Measurements from ENCODE around the gene MPHOSPH9. TPM values are rescaled to one million over a fixed set of nuclear protein-coding genes. Genes with fewer than 3 reads are reported as not detected.

MPHOSPH9 gene
- total RNA-seq, 2 donors from 2014 or later: 68.4 to 85.3 TPM

- H3K4me1 ChIP-seq (ENCODE audit: control insufficient read depth, insufficient read depth, low read length): no peaks in the 10 kb centered on the region
- Mint-ChIP-seq H3K4me3 (no peak overlapping the region), H3K9me3 (no peaks in the 10 kb centered on the region), H3K36me3 (ENCODE audit: low read depth) (peaks cover 75% of the 10 kb centered on the region), H3K4me1 (peaks cover 6% of the 10 kb centered on the region), H3K27me3 (ENCODE audit: insufficient read depth) (no peaks in the 10 kb centered on the region), H3K27ac (no peak overlapping the region)
- WGBS, 2 experiments (ENCODE audit: insufficient coverage in 1 of 2, insufficient read length in 1 of 2): 93 to 97% methylated on average over 4 to 8 of the region's 8 CpGs
- H3K27ac ChIP-seq (ENCODE audit: low read depth, low read length): no peak overlapping the region
- H3K36me3 ChIP-seq (ENCODE audit: control insufficient read depth, insufficient read depth, low read length): peaks cover 69% of the 10 kb centered on the region
- DNase-seq: no peak
- no peaks in the 10 kb centered on the region for H3K27me3 ChIP-seq (ENCODE audit: control insufficient read depth, insufficient read depth, low read length, poor library complexity, severe bottlenecking)
- no peak overlapping the region for H3K9ac ChIP-seq (ENCODE audit: extremely low read depth, low read length, poor library complexity, severe bottlenecking)
- TF ChIP-seq, protein P1, sequence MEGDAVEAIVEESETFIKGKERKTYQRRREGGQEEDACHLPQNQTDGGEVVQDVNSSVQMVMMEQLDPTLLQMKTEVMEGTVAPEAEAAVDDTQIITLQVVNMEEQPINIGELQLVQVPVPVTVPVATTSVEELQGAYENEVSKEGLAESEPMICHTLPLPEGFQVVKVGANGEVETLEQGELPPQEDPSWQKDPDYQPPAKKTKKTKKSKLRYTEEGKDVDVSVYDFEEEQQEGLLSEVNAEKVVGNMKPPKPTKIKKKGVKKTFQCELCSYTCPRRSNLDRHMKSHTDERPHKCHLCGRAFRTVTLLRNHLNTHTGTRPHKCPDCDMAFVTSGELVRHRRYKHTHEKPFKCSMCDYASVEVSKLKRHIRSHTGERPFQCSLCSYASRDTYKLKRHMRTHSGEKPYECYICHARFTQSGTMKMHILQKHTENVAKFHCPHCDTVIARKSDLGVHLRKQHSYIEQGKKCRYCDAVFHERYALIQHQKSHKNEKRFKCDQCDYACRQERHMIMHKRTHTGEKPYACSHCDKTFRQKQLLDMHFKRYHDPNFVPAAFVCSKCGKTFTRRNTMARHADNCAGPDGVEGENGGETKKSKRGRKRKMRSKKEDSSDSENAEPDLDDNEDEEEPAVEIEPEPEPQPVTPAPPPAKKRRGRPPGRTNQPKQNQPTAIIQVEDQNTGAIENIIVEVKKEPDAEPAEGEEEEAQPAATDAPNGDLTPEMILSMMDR (conservative IDR thresholded peaks at IDR 0.05): no peak
- H3K9me3 ChIP-seq (ENCODE audit: control insufficient read depth, low read length): peaks cover 10% of the 10 kb centered on the region
- no peak overlapping the region for H3K4me3 ChIP-seq (ENCODE audit: low read length)
Measured at GRCh38 chr12:123263196-123263817, 30.4 kb upstream of the MPHOSPH9 start.

- Mint-ChIP-seq H3K4me3 (no peak overlapping the region), H3K27ac (no peak overlapping the region), H3K4me1 (peaks cover 6% of the 10 kb centered on the region), H3K9me3 (no peaks in the 10 kb centered on the region), H3K36me3 (ENCODE audit: low read depth) (peaks cover 78% of the 10 kb centered on the region), H3K27me3 (ENCODE audit: insufficient read depth) (no peaks in the 10 kb centered on the region)
- Histone ChIP-seq H3K4me3 (ENCODE audit: low read length) (no peak overlapping the region), H3K9me3 (ENCODE audit: control insufficient read depth, low read length) (peaks cover 10% of the 10 kb centered on the region), H3K36me3 (ENCODE audit: control insufficient read depth, insufficient read depth, low read length) (peaks cover 69% of the 10 kb centered on the region), H3K4me1 (ENCODE audit: control insufficient read depth, insufficient read depth, low read length) (no peaks in the 10 kb centered on the region), H3K9ac (ENCODE audit: extremely low read depth, low read length, poor library complexity, severe bottlenecking) (no peak overlapping the region), H3K27me3 (ENCODE audit: control insufficient read depth, insufficient read depth, low read length, poor library complexity, severe bottlenecking) (no peaks in the 10 kb centered on the region), H3K27ac (ENCODE audit: low read depth, low read length) (no peak overlapping the region)
- TF ChIP-seq, protein P1 (conservative IDR thresholded peaks at IDR 0.05): no peak
- no peak for DNase-seq
- 91 to 93% methylated on average over 4 of the region's 4 CpGs for WGBS, 2 experiments (ENCODE audit: insufficient coverage in 1 of 2, insufficient read length in 1 of 2)
Measured at GRCh38 chr12:123261196-123261595, 28.3 kb upstream of the MPHOSPH9 start.

DNA sequence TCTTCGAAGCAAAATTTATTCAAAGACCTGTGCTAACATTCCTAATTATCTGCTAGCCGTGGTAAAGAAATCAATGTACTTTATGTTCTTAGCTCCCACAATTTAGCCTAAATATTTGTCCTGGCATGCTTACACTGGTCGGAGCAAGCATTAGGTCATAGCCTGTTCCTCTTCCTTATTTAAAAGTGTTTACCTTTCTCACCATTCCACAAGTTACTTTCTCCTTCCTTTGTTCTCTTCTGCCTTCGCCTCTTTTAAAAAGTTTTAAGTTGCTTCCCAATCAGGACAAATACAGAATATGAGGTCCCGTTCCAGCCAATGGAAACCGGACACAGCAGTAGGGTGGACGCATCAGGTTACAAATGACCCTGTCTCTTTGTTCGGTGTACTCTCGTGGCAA is 27.1 kb upstream of the MPHOSPH9 start:
- H3K9me3 ChIP-seq (ENCODE audit: control insufficient read depth, low read length): peaks cover 10% of the 10 kb centered on the region
- no peak overlapping the region for H3K27ac ChIP-seq (ENCODE audit: low read depth, low read length)
- H3K4me3 ChIP-seq (ENCODE audit: low read length): no peak overlapping the region
- H3K27me3 ChIP-seq (ENCODE audit: control insufficient read depth, insufficient read depth, low read length, poor library complexity, severe bottlenecking): no peaks in the 10 kb centered on the region
- H3K9me3 Mint-ChIP-seq: no peaks in the 10 kb centered on the region
- H3K9ac ChIP-seq (ENCODE audit: extremely low read depth, low read length, poor library complexity, severe bottlenecking): no peak overlapping the region
- 82 to 85% methylated on average over 9 of the region's 9 CpGs for WGBS, 2 experiments (ENCODE audit: insufficient coverage in 1 of 2, insufficient read length in 1 of 2)
- H3K36me3 Mint-ChIP-seq (ENCODE audit: low read depth): peaks cover 79% of the 10 kb centered on the region
- H3K36me3 ChIP-seq (ENCODE audit: control insufficient read depth, insufficient read depth, low read length): peaks cover 78% of the 10 kb centered on the region
- no peak for DNase-seq
- H3K4me1 ChIP-seq (ENCODE audit: control insufficient read depth, insufficient read depth, low read length): no peaks in the 10 kb centered on the region
- H3K27ac Mint-ChIP-seq: peak overlapping the region; percentile 56
- peaks cover 6% of the 10 kb centered on the region for H3K4me1 Mint-ChIP-seq
- no peak overlapping the region for H3K4me3 Mint-ChIP-seq
- TF ChIP-seq, protein P1 (conservative IDR thresholded peaks at IDR 0.05): no peak
- H3K27me3 Mint-ChIP-seq (ENCODE audit: insufficient read depth): no peaks in the 10 kb centered on the region

Data from endodermal cell (in vitro differentiated cells).